Smooth muscle cell (in vitro differentiated cells): ENCODE results near the gene DNMT3A. TPM values are rescaled to one million over a fixed set of nuclear protein-coding genes. Genes with fewer than 3 reads are reported as not detected.
A peak's percentile ranks its signal among the peaks of the same experiment; 100 is the strongest.
"Not testable (repeated sequence)": the region's sequence is repeated elsewhere in the genome, so short reads cannot be mapped to it uniquely, and the experiment has no call there.

ENCODE experiments used
- DNase-seq: peaks from one replicate; lab custom pipeline; 2025; ENCODE audit not compliant: unreplicated experiment; lab: John Stamatoyannopoulos, UW
- H2AFZ ChIP-seq: fragments of 200-600 bp; sonication (generic); 2 replicates; pipeline ENCODE4 v1.6.0; 2016; ENCODE audit warnings: antibody characterized with exemption, low read depth, mild to moderate bottlenecking
- H3F3A ChIP-seq: fragments of 200-600 bp; sonication (generic); 2 replicates; pipeline ENCODE4 v1.6.0; 2017; ENCODE audit warnings: antibody characterized with exemption, low read depth
- H3K27ac ChIP-seq: fragments of 200-600 bp; sonication (generic); 2 replicates; pipeline ENCODE4 v1.5.1; 2016; ENCODE audit warnings: low read depth, mild to moderate bottlenecking
- H3K27me3 ChIP-seq: fragments of 200-600 bp; sonication (generic); 2 replicates; pipeline ENCODE4 v1.6.1; 2016; ENCODE audit warnings: low read depth, mild to moderate bottlenecking
- H3K36me3 ChIP-seq: fragments of 200-600 bp; sonication (generic); 2 replicates; pipeline ENCODE4 v1.5.1; 2016; ENCODE audit warnings: low read depth
- H3K4me1 ChIP-seq: fragments of 200-600 bp; sonication (generic); 2 replicates; pipeline ENCODE4 v1.5.1; 2016; ENCODE audit warnings: low read depth
- H3K4me2 ChIP-seq: fragments of 200-600 bp; sonication (generic); 2 replicates; pipeline ENCODE4 v1.6.0; 2016; ENCODE audit warnings: mild to moderate bottlenecking
- H3K4me3 ChIP-seq: fragments of 200-600 bp; sonication (generic); 2 replicates; pipeline ENCODE4 v1.5.1; 2016; ENCODE audit warnings: mild to moderate bottlenecking
- H3K79me2 ChIP-seq: fragments of 200-600 bp; sonication (generic); 2 replicates; pipeline ENCODE4 v1.6.0; 2016; ENCODE audit warnings: low read depth, mild to moderate bottlenecking
- H3K9ac ChIP-seq: fragments of 200-600 bp; sonication (generic); 2 replicates; pipeline ENCODE4 v1.6.0; 2016; ENCODE audit warnings: low read depth
- H3K9me3 ChIP-seq: fragments of 200-600 bp; sonication (generic); replicated peaks from 2 replicates; pipeline ENCODE4 v1.5.1; 2016; ENCODE audit warnings: low read depth
- H4K20me1 ChIP-seq: fragments of 200-600 bp; sonication (generic); 2 replicates; pipeline ENCODE4 v1.6.0; 2016; ENCODE audit warnings: low read depth
- WGBS: methylation state at CpG from one replicate; pipeline ENCODE4 v1.1.7; 2016; ENCODE audit warnings: low lambda C conversion rate; 5-methylcytosine and 5-hydroxymethylcytosine counted together
- polyA plus RNA-seq: library from polyadenylated mRNA; unstranded; fragments of >200 nt; fragmentation: Nextera tagmentation; extraction: Ambion mirVana; gene quantifications from 2 replicates; pipeline ENCODE4 v1.2.1, GENCODE V29; 2016
- total RNA-seq: library from RNA; depleted of rRNA; stranded (reverse); fragments of >200 nt; gene quantifications from 2 replicates; pipeline ENCODE4 v1.2.3, GENCODE V29; 2014
- TF ChIP-seq, protein P1 (sequence below): fragments of 200-600 bp; sonication (generic); IDR thresholded peaks from 2 replicates; pipeline ENCODE4 v1.5.1; 2017; ENCODE audit warnings: borderline replicate concordance, mild to moderate bottlenecking, antibody characterized with exemption; ENCODE audit not compliant: insufficient read depth, poor library complexity, severe bottlenecking

Gene DNMT3A
- total and polyA plus RNA-seq, 2 experiments from 2014 or later: 16.4 to 19.9 TPM

- no peak overlapping the region for H3K9ac ChIP-seq
- no peak overlapping the region for H3K27ac ChIP-seq
- H4K20me1 ChIP-seq: no peaks in the 10 kb centered on the region
- H3K9me3 ChIP-seq: no peaks in the 10 kb centered on the region
- H3K4me3 ChIP-seq: no peak overlapping the region
- H3K4me2 ChIP-seq: no peak overlapping the region
- H3K27me3 ChIP-seq: no peaks in the 10 kb centered on the region
- peaks cover 7% of the 10 kb centered on the region for H3F3A ChIP-seq
- peaks cover 3% of the 10 kb centered on the region for H3K4me1 ChIP-seq
- WGBS: 80% methylated on average over 8 of the region's 8 CpGs
- DNase-seq: no peak
- H3K79me2 ChIP-seq: no peaks in the 10 kb centered on the region
- H2AFZ ChIP-seq: no peak overlapping the region
- H3K36me3 ChIP-seq: no peaks in the 10 kb centered on the region
- TF ChIP-seq, protein P1, sequence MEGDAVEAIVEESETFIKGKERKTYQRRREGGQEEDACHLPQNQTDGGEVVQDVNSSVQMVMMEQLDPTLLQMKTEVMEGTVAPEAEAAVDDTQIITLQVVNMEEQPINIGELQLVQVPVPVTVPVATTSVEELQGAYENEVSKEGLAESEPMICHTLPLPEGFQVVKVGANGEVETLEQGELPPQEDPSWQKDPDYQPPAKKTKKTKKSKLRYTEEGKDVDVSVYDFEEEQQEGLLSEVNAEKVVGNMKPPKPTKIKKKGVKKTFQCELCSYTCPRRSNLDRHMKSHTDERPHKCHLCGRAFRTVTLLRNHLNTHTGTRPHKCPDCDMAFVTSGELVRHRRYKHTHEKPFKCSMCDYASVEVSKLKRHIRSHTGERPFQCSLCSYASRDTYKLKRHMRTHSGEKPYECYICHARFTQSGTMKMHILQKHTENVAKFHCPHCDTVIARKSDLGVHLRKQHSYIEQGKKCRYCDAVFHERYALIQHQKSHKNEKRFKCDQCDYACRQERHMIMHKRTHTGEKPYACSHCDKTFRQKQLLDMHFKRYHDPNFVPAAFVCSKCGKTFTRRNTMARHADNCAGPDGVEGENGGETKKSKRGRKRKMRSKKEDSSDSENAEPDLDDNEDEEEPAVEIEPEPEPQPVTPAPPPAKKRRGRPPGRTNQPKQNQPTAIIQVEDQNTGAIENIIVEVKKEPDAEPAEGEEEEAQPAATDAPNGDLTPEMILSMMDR: no peak
Measured at GRCh38 chr2:25213229-25213628, 128.5 kb downstream of the DNMT3A start.

- H4K20me1 ChIP-seq, H3K27me3 ChIP-seq, H3K9me3 ChIP-seq, DNase-seq, H3K4me1 ChIP-seq, H3K4me3 ChIP-seq, H3K36me3 ChIP-seq, H3K27ac ChIP-seq, H3K79me2 ChIP-seq, H3K4me2 ChIP-seq, H3K9ac ChIP-seq, H2AFZ ChIP-seq, H3F3A ChIP-seq: not testable (repeated sequence)
- WGBS: 94% methylated on average over 6 of the region's 6 CpGs
Measured at GRCh38 chr2:25210923-25211322, 130.8 kb downstream of the DNMT3A start.

DNA sequence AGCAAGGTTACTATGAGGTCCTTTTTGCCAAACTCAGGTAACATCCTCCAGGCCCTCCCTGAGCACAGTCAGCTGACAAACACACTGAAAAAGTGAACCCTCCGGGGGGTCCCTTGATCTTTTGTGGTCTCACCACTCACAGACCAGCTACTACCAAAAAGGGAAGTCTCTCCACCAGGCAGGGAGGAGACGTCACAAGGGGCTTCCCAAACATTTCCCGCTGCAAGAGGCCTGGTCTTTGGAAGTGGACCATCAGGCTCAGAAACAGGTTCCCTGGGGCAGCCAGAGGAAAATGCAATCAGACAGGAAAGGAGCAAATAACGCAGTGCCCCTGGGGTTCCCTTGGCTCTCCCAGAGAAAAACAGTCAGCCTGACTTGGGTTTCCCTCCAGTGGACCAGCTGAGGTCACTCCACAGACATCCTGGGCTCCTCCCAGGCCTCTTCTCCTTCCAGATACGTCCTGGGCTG lies 134.6 kb downstream of the DNMT3A start:
- no peak overlapping the region for H3K27ac ChIP-seq
- H3K36me3 ChIP-seq: no peaks in the 10 kb centered on the region
- no peaks in the 10 kb centered on the region for H3K4me1 ChIP-seq
- no peak overlapping the region for H2AFZ ChIP-seq
- WGBS: 76% methylated on average over 5 of the region's 5 CpGs
- H3K9me3 ChIP-seq: no peaks in the 10 kb centered on the region
- no peak overlapping the region for H3K4me2 ChIP-seq
- no peaks in the 10 kb centered on the region for H3F3A ChIP-seq
- H4K20me1 ChIP-seq: no peaks in the 10 kb centered on the region
- no peaks in the 10 kb centered on the region for H3K27me3 ChIP-seq
- no peak for DNase-seq
- no peak overlapping the region for H3K9ac ChIP-seq
- TF ChIP-seq, protein P1: no peak
- no peaks in the 10 kb centered on the region for H3K79me2 ChIP-seq
- H3K4me3 ChIP-seq: no peak overlapping the region

DNA sequence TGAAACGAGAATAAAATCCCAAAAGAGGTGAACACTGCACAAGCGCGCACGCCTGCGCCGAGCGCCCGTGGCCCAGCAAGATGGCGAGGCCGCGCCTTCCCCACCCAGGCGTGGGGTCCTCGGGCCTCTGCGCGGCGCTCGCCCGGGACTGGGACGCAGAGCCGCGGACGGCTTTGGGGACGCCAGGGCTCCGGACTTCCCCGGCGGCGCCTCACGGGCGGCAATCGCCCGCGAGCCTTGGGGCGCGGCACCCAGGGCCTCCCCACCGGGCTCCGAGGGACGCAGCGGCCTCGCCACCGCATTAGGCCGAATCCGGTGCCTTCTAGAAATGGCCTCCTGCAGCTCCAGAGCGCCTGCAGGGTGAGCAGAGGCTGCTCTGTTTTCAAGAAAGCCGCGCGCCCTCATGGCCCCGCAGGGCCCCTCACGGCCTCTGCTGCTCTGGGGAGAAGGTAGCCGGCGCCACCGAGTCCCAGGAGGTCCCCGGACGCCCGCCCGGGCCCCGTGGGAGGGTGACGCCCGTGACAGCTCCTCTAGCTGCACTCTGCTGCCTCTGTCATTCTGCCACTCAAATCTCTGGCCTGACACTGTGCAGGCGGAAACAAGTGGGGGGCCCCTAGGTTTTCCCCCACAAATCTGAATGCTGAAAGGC lies 137.4 kb downstream of the DNMT3A start:
- peak overlapping the region; percentile 69 for H3K4me2 ChIP-seq
- H3K27me3 ChIP-seq: no peaks in the 10 kb centered on the region
- no peaks in the 10 kb centered on the region for H3F3A ChIP-seq
- H3K79me2 ChIP-seq: no peaks in the 10 kb centered on the region
- H3K36me3 ChIP-seq: no peaks in the 10 kb centered on the region
- H3K27ac ChIP-seq: no peak overlapping the region
- no peaks in the 10 kb centered on the region for H4K20me1 ChIP-seq
- TF ChIP-seq, protein P1: no peak
- DNase-seq: no peak
- H3K4me3 ChIP-seq: peak overlapping the region; percentile 30
- H3K4me1 ChIP-seq: no peaks in the 10 kb centered on the region
- peak overlapping the region; percentile 58 for H2AFZ ChIP-seq
- no peaks in the 10 kb centered on the region for H3K9me3 ChIP-seq
- WGBS: 63% methylated on average over 53 of the region's 59 CpGs
- no peak overlapping the region for H3K9ac ChIP-seq
